ENCODE measurements around the gene TMEM74B.

TMEM74B gene

GRCh38 chr20:1182106-1182505 lies 2.7 kb downstream of the TMEM74B start:
- TF ChIP-seq CTCF (IDR thresholded peaks at IDR 0.05) = no peak
- Histone ChIP-seq H3K9me3 (no peaks in the 10 kb centered on the region), H3K4me1 (peaks cover 0 to 16% (median 13%) of the 10 kb centered on the region in 4 donors), H3K27me3 (peaks cover 0 to 24% of the 10 kb centered on the region in 2 donors), H3K27ac (no peak overlapping the region), H3K36me3 (peaks cover 0 to under 1% (median 0%) of the 10 kb centered on the region in 3 donors), H3K4me3 (no peak overlapping the region)
- intact Hi-C loops (cut with DNase I; ENCODE audit: low total_unique reads) = no loop called here
- peak in 1 of 2 donors; percentile 28 for DNase-seq

DNA sequence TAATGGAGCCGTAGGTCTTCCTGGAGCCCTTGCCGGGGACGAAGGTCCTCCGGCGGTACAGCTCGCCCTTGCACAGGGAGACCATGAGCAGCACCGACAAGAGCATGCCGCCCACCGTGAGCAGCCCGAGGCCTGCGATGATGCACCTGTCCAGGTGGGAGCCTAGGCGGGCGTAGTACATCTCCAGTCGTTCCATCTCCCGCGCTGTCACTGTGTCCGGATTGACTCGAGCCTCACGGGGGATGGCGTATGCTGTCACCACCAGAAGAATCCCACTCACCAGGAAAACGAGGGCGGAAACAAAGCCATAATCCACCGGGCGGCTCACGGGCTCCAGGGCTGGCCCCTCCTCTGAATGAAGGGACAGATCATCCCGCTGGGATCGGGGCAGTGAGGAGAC lies 3.8 kb downstream of the TMEM74B start:
- intact Hi-C loops (cut with DNase I; ENCODE audit: low total_unique reads) = no loop called here
- no peak overlapping the region for H3K27ac ChIP-seq

DNA sequence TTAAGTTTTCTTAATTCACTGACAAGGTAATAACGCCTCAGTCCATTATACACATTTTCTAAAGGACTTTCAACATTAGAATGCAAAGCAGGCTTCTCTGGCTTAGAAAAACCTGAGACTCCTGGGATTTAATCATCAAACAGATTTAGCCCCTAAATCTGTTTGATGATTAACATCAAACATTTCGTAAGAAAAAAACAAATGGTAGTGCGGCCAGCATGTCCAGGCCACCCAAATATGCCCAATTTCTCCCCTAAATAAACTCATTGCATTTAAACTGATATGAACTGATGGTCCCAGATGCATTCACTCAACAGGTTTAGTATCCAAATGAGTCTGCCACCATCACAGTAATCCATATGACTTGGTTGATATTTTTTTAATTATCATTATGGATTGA lies 6.2 kb downstream of the TMEM74B start:
- DNase-seq = no peak
- H3K27ac ChIP-seq = no peak overlapping the region
- no peak for TF ChIP-seq CTCF (IDR thresholded peaks at IDR 0.05)
- no peaks in the 10 kb centered on the region for H3K27me3 ChIP-seq
- H3K9me3 ChIP-seq = no peaks in the 10 kb centered on the region
- intact Hi-C loops (cut with DNase I; ENCODE audit: low total_unique reads) = no loop called here
- H3K36me3 ChIP-seq = peaks cover 0 to 33% (median 19%) of the 10 kb centered on the region in 3 donors
- H3K4me1 ChIP-seq = no peaks in the 10 kb centered on the region
- no peak overlapping the region for H3K4me3 ChIP-seq

More for the DNA sequence above, 3.8 kb downstream of the TMEM74B start:
- peaks cover 0 to 12% (median 6%) of the 10 kb centered on the region in 3 donors for H3K36me3 ChIP-seq
- peaks cover 0 to 16% (median 13%) of the 10 kb centered on the region in 4 donors for H3K4me1 ChIP-seq
- no peak overlapping the region for H3K4me3 ChIP-seq
- TF ChIP-seq CTCF (IDR thresholded peaks at IDR 0.05) = no peak
- H3K27me3 ChIP-seq = peaks cover 0 to 22% of the 10 kb centered on the region in 2 donors
- no peak for DNase-seq
- no peaks in the 10 kb centered on the region for H3K9me3 ChIP-seq

DNA sequence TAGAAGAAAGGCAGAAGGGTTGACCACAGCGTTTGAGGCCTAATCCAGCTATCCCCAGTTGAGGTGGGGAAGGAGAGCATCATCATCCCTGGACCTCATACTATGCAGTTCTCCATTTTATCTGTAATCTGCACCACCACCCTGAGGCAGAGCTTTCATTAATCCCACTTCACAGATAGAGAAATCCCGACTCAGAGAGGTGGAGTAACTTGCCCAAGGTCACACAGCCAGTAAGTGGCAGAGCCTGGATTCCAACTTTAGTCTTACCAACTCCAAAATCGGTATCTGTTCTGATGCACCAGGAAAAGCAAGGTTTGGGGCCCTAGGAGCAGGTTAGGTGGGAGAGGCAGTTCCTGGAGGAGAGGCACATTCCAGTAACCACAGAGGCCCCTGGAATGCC lies 6.7 kb downstream of the TMEM74B start:
- H3K36me3 ChIP-seq = peaks cover 2 to 39% (median 24%) of the 10 kb centered on the region in 3 donors
- no peak overlapping the region for H3K27ac ChIP-seq
- no peaks in the 10 kb centered on the region for H3K4me1 ChIP-seq
- no peaks in the 10 kb centered on the region for H3K27me3 ChIP-seq
- TF ChIP-seq CTCF (IDR thresholded peaks at IDR 0.05) = no peak
- no peak overlapping the region for H3K4me3 ChIP-seq
- no peaks in the 10 kb centered on the region for H3K9me3 ChIP-seq
- intact Hi-C loops (cut with DNase I; ENCODE audit: low total_unique reads) = no loop called here
- no peak for DNase-seq

DNA sequence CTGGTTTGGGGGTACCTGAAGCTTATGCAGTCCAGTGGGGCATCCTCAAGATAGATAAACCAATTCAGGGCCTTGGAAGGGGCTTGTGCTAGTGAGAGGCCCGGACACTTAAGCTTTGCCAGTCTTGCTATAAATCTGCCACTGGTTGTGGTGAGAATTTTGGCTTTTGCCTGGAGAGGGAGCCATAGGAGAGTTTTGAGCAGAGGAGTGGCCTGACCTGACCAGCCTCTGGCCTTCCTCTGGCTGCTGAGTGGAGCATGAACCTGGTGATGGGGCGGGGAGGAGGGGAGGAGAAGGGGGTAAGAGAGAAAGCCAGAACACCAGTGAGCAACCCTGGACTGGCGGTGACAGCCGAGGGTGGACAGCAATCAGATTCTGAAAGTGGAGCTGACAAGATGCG lies 7.1 kb downstream of the TMEM74B start:
- Histone ChIP-seq H3K36me3 (peaks cover 6 to 42% (median 28%) of the 10 kb centered on the region in 3 donors), H3K4me3 (no peak overlapping the region)
- no peak for TF ChIP-seq CTCF (IDR thresholded peaks at IDR 0.05)

GRCh38 chr20:1174787-1175186 lies 10.0 kb downstream of the TMEM74B start:
- H3K27ac ChIP-seq = no peak overlapping the region
- no peaks in the 10 kb centered on the region for H3K27me3 ChIP-seq
- H3K4me1 ChIP-seq = no peaks in the 10 kb centered on the region
- H3K9me3 ChIP-seq = no peaks in the 10 kb centered on the region
- intact Hi-C loops (cut with DNase I; ENCODE audit: low total_unique reads) = no loop called here
- no peak for TF ChIP-seq CTCF (IDR thresholded peaks at IDR 0.05)
- no peak for DNase-seq
- peaks cover 29 to 70% (median 55%) of the 10 kb centered on the region in 3 donors for H3K36me3 ChIP-seq
- no peak overlapping the region for H3K4me3 ChIP-seq

More for the DNA sequence above, 7.1 kb downstream of the TMEM74B start:
- Histone ChIP-seq H3K27ac (no peak overlapping the region), H3K4me1 (no peaks in the 10 kb centered on the region), H3K27me3 (no peaks in the 10 kb centered on the region), H3K9me3 (no peaks in the 10 kb centered on the region)
- no peak for DNase-seq
- intact Hi-C loops (cut with DNase I; ENCODE audit: low total_unique reads) = no loop called here

Measured in tibial artery (tissue), 4 donors.